Cerebellar nuclear complex (tissue), 1 donor: Measurements from ENCODE around the gene LLCFC1.

Experiments used
- DNase-seq, 2 experiments: peaks; one replicate each; lab custom pipeline; 2025; lab: John Stamatoyannopoulos, UW

LLCFC1 gene

GRCh38 chr7:142939226-142939910 is at the start of gene LLCFC1:
TSS of gene LLCFC1 (plus strand) at chr7:142939484. CDS start at chr7:142939622, 138 bp downstream.
- no peak for DNase-seq

- DNase-seq: no peak
Measured at GRCh38 chr7:142889816-142890215, 49.5 kb upstream of the LLCFC1 start.

GRCh38 chr7:142890874-142891485 is 48.3 kb upstream of the LLCFC1 start:
- no peak for DNase-seq

DNA sequence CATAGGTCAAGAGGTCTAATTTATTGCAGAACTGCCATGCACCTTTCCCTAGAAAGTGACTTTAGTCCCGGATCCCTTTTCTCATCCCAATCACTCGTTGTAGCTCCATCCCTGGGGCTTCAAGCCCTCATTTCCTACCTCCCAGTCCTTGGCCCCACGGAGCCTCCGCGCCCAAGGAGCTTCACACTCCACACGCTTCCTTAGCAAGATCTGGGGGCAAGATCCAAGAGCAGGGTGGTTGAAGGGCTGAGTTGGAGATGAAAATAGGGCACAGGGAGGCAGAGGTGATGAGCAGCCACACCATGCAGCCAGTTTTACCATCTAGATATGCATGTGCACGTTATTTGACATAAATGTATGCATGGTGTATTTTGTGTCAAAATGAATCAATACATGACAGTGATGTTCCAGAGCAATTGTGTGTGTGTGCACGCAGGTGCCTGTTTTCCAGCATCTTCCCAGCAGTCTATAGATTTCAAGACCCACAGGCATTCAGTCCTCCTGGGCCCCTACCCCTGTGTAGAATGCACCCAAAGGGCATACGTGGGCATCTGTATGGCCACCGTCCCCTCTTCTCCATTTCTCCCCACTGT is 47.7 kb upstream of the LLCFC1 start:
- no peak for DNase-seq

GRCh38 chr7:142892951-142893350 is 46.3 kb upstream of the LLCFC1 start:
- no peak for DNase-seq

GRCh38 chr7:142894112-142894984 is 44.9 kb upstream of the LLCFC1 start:
- no peak for DNase-seq

GRCh38 chr7:142894985-142895593 is 44.2 kb upstream of the LLCFC1 start:
- no peak for DNase-seq

DNA sequence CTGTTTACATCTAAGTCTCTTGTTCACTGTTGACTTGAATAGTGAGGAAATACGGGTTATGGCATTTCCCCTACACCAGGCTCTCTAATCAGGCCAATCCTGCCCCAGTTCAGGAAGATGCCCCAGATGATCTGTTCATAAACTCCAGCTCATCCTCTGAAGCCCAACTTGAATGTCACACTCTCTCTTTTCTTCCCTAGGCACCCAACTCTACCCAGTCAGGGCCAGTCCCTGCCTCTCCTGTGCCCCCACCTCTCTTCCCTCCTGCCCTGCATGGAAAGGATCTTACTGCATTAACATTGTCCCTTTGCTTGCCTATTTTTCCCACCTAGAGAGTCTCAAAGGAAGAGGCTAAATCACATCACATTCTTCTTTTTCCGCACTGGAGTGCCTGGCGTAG is 43.1 kb upstream of the LLCFC1 start:
- no peak for DNase-seq

DNA sequence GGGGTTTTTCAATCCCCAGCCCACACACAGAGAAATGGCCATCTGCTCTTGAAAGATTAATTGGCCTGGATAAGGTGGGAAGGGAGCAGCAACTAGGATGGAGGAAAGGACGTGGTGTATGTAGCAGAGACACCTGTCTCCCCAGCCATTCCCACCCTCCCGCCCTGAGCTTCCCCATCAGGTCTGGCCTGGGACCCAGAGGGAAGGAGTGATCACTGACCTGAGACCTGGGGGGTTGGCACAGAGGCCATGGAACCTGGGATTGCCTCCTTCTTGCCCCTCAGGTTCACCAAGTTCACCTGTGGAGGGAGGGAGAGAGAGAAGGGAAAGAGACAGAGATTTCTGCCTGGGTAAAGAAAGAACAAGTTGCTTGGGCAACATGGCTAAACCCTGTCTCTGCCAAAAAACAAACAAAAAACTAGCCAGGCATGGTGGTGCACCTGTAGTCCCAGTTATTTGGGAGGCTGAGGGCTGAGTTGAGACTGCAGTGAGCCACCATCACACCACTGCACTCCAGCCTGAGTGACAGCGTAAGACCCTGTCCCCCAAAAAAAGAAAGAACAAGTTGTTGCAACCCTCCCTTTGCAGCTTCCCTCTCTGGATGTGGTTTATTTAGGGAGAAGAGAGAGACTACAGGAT is 42.4 kb upstream of the LLCFC1 start:
- DNase-seq: no peak

DNA sequence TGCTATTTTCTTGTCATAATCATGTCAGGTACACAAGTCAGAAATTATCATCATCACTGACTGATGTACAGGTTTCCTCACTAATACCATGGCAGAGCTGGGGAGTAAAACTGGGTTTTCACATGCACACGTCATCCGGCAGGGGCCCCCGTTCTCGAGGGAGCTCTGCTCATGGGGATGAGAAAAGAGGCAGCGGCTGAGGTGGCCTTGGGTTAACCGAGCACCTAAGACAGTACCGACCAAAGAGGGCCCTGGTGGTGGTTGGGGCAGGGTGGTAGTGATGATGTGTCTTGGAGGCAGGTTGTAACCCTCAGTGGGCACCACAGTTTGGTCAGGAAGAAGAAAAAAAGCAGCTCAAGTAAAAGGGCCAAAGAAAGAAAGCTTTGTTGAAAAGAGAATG is 41.6 kb upstream of the LLCFC1 start:
- DNase-seq: no peak

DNA sequence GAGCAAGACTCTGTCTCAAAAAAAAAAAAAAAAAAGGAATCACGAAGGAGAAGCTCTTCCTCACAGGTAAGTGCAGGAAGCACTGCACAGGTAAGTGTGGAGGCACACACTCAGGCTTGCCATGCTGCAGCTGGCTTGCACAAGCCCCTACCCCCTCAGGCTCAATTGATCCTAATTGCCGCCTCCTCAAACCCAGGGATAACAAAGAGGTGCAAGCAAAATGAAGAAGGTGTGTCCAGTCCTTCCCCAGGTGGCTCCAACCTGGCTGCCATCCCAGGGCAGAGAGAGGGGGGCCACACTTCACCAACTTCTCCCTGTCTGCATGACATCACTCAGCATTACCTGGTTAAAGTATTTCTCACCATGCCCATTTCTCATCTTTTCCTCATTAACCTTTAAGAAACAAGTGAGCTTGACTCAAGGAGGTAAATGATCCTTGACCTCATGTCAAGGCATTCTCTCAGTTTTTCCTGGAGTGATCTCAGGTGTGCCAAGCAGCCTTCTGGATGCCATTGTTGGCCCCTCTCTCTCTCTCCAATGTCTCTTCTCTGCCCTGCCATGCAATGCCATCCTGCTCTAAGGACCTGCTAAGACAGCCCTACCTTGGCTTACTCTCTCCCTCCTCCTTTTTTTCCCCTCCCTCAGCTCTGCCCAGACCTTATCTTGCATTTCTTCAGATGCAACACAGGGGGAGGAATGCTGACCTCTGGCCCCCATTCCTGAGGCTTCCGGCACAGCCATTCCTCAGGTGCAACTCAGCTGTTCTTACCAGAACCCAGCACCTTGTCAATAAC is 40.7 kb upstream of the LLCFC1 start:
- DNase-seq: no peak

DNA sequence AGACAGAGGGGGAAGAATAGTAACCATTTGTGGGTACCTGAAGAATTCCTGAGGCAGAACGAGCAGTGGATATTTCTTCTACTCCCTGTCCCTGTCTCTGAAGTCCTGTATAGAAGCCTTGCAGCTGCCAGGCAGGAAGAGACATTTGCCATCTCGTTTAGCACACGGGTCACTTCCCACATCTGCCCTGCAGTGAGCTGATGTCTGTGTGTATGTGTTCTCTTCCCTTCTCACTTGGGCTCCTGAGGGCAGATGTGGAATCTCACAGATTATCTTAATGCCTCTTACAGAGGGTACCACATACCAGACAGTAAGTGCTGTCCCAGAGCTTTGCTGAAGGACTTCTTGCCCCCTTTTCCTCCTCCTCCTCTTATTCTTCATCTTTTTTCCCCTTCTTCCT is 39.6 kb upstream of the LLCFC1 start:
- no peak for DNase-seq

DNA sequence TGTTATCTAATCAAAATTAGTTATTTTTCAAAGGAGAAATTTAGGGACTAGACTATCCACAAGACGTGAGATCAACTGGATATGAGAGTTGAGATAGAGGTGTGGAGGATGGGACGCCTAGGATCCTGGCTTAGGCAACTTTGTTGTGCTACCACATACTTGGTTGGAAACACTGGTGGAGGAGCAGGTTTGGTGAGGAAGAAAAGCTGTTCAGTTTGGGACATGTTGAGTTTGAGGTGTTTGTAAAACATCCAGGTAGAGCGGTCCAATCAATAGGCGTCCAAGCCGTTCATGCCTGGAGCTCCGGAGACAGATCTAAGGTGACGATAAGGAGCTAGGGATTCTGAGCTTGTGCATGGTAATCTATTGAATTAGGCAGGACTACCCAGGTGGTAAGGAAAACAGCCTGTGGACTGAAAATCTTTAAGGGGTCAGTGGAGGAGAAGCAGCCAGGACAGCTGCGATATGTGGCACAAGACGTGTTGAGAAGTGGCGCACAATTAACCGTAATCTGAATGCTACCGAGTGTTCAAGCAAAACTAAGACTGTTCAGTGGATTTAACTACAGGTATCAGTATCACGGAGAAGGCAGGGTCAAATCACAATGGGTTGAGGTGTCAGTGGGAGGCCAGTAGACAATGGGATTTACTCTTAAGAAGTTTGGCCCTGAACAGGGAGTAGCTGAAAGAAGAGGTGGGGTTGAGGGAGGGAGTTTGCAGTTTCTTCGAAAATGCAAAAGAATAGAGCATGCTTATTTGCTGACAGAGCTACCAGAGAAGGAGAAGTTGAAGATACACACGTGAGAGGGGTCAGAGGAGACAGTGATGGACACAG is 37.6 kb upstream of the LLCFC1 start:
- no peak for DNase-seq

DNA sequence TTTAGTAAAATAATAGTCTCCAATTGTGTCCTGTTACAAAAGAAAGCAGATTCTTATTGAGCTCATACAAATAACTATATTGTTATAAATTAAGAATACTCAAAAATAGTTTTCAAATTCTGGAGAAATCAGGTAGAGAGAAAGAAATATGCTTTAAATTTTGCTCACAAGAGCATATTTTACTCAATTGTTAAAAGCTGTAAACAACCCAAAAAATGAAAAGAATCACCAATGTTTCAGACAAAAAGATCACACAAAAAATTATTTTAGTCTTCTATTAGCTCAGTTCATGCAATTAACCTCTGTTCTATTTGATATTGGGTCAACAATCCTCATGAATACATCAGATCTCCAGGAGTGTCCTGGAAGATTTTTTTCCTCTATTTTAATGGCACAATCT is 35.2 kb upstream of the LLCFC1 start:
- DNase-seq: no peak

DNA sequence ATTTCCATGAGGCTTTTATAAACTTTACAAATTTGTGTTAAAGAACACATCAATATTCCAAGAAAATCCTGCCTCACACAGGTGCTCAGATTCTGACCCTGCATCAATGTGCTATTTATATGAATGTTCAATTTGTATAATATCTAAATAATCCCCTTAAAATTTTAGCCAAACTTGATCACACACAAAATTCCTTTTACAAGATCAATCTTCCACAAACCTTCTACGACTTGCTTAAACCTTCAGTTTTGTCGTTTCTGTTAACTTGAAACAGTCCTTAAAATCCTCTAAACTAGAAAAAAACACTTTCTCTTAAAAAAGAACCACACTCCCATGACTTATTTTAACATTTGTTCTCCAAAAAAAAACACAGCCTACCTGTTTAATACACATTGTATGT is 33.5 kb upstream of the LLCFC1 start:
- no peak for DNase-seq

DNA sequence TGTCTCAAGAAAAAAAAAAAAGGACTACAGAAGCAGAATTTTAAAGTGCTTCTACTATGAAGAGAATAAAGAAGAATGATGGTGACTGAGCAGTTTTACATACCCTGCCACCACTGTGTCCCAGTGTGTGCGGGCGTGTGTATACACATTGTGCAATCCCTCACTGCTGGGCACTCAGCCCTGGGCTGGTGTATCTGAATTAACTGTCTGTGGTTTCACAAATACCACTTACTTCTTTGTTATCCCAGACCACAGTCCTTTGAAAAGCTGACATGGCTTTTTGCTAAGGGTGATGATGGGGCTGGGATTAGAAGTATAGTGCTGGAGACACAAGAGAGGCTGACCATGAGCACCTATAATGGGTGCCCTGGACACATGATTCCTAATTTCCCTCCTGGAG is 32.6 kb upstream of the LLCFC1 start:
- no peak for DNase-seq

GRCh38 chr7:142908290-142908689 is 31.0 kb upstream of the LLCFC1 start:
- DNase-seq: no peak

GRCh38 chr7:142908921-142909890 is 30.1 kb upstream of the LLCFC1 start:
- no peak for DNase-seq

GRCh38 chr7:142910031-142910433 is 29.3 kb upstream of the LLCFC1 start:
- no peak for DNase-seq
